Activated naive CD8-positive, alpha-beta T cell (primary cell): Measurements from ENCODE around the gene MTA2.

Source experiments
- H3K27ac Mint-ChIP-seq: one replicate; pipeline ENCODE4 v1.8.0; 2021; ENCODE audit warnings: mixed read lengths
- H3K27me3 Mint-ChIP-seq: one replicate; pipeline ENCODE4 v1.8.0; 2021; ENCODE audit warnings: mixed read lengths
- H3K36me3 Mint-ChIP-seq: one replicate; pipeline ENCODE4 v1.8.0; 2021; ENCODE audit warnings: mixed read lengths
- H3K4me1 Mint-ChIP-seq: one replicate; pipeline ENCODE4 v1.8.0; 2021; ENCODE audit warnings: low read depth, mixed read lengths
- H3K4me3 Mint-ChIP-seq: one replicate; pipeline ENCODE4 v1.8.0; 2021; ENCODE audit warnings: mild to moderate bottlenecking, mixed read lengths
- H3K9me3 Mint-ChIP-seq: one replicate; pipeline ENCODE4 v1.8.0; 2021; ENCODE audit warnings: low read depth, mixed read lengths

Gene MTA2

GRCh38 chr11:62544581-62545436 is 56.9 kb downstream of the MTA2 start:
- no peaks in the 10 kb centered on the region for H3K9me3 Mint-ChIP-seq
- no peaks in the 10 kb centered on the region for H3K27me3 Mint-ChIP-seq
- peak overlapping the region; percentile 91 for H3K4me3 Mint-ChIP-seq
- peak overlapping the region; percentile 73 for H3K27ac Mint-ChIP-seq
- no peaks in the 10 kb centered on the region for H3K36me3 Mint-ChIP-seq
- peaks cover 67% of the 10 kb centered on the region for H3K4me1 Mint-ChIP-seq

GRCh38 chr11:62543680-62544444 is 57.8 kb downstream of the MTA2 start:
- Mint-ChIP-seq H3K27ac (no peak overlapping the region), H3K4me1 (peaks cover 73% of the 10 kb centered on the region), H3K36me3 (no peaks in the 10 kb centered on the region), H3K9me3 (no peaks in the 10 kb centered on the region), H3K4me3 (peak overlapping the region; percentile 91), H3K27me3 (no peaks in the 10 kb centered on the region)
